HEK293 (cell line): Measurements from ENCODE around the gene GAPDHS.
A peak's percentile ranks its signal among the peaks of the same experiment; 100 is the strongest.

ENCODE experiments used
- CTCF ChIA-PET: fragments of 350-600 bp; formaldehyde crosslinking; extraction: SDS; loops from one replicate; lab custom pipeline; 2021; ENCODE audit warnings: antibody characterized with exemption; lab: Yijun Ruan, JAX
- POLR2A ChIA-PET: fragments of 300-600 bp; formaldehyde crosslinking; extraction: SDS; loops from one replicate; lab custom pipeline; 2020; ENCODE audit warnings: antibody characterized with exemption, inconsistent platforms; lab: Yijun Ruan, JAX
- H3K27ac ChIP-seq: fragments of 200-500 bp; sonication (Bioruptor generic); 2 replicates; pipeline ENCODE4 v1.5.1; 2014; ENCODE audit warnings: low read depth, low read length, control low read depth, inconsistent platforms; ENCODE audit errors: extremely low read depth
- H3K36me3 ChIP-seq, 2 experiments: fragments of 200-500 bp in 1 of 2; sonication (Bioruptor generic) in 1 of 2; 1 replicate in 1 of 2; 2 replicates in 1 of 2; pipeline ENCODE4 v1.5.1; 2014 to 2017; ENCODE audit warnings: inconsistent platforms in 2 of 2, low read length in 2 of 2; ENCODE audit not compliant: control insufficient read depth in 2 of 2, insufficient read depth in 1 of 2
- H3K4me1 ChIP-seq: fragments of 200-500 bp; sonication (Bioruptor generic); 2 replicates; pipeline ENCODE4 v1.5.1; 2014; ENCODE audit warnings: mild to moderate bottlenecking, low read length, inconsistent platforms; ENCODE audit not compliant: control insufficient read depth, insufficient read depth
- H3K4me3 ChIP-seq: 2 replicates; pipeline ENCODE4 v1.5.1; 2011; ENCODE audit warnings: low read depth, mild to moderate bottlenecking, control low read depth, low read length, moderate library complexity
- H3K9me3 ChIP-seq: fragments of 200-500 bp; sonication (Bioruptor generic); 2 replicates; pipeline ENCODE4 v1.5.1; 2014; ENCODE audit warnings: low read depth, low read length, inconsistent platforms; ENCODE audit not compliant: control insufficient read depth, insufficient read depth
- EGR2 ChIP-seq: fragments of 450-650 bp; formaldehyde crosslinking; IDR thresholded peaks from 2 replicates; pipeline ENCODE4 v1.5.1; 2016; ENCODE audit warnings: low read depth, missing biosample characterization, missing genetic modification characterization
- HOXC10 ChIP-seq: sonication (generic); formaldehyde crosslinking; IDR thresholded peaks from 2 replicates; pipeline ENCODE4 v1.8.1; 2023; ENCODE audit warnings: mild to moderate bottlenecking, missing genetic modification reagents
- KLF8 ChIP-seq: fragments of 450-650 bp; formaldehyde crosslinking; IDR thresholded peaks from 2 replicates; pipeline ENCODE4 v1.5.1; 2016; ENCODE audit warnings: missing biosample characterization, missing genetic modification characterization
- YY1 ChIP-seq: fragments of 450-650 bp; formaldehyde crosslinking; IDR thresholded peaks from 2 replicates; pipeline ENCODE4 v1.5.1; 2018; ENCODE audit warnings: missing biosample characterization, missing genetic modification characterization
- YY2 ChIP-seq: fragments of 450-650 bp; formaldehyde crosslinking; IDR thresholded peaks from 2 replicates; pipeline ENCODE4 v1.5.1; 2016; ENCODE audit warnings: missing biosample characterization, missing genetic modification characterization
- ZFHX2 ChIP-seq: fragments of 450-650 bp; formaldehyde crosslinking; conservative IDR thresholded peaks from 2 replicates; pipeline ENCODE4 v1.5.1; 2016; ENCODE audit warnings: missing biosample characterization, missing genetic modification characterization
- ZFP37 ChIP-seq: fragments of 450-650 bp; formaldehyde crosslinking; IDR thresholded peaks from 2 replicates; pipeline ENCODE4 v1.5.1; 2016; ENCODE audit warnings: missing biosample characterization, missing genetic modification characterization
- ZFP69B ChIP-seq: fragments of 450-650 bp; formaldehyde crosslinking; IDR thresholded peaks from 2 replicates; pipeline ENCODE4 v1.5.1; 2016; ENCODE audit warnings: missing biosample characterization, missing genetic modification characterization
- ZNF133 ChIP-seq: fragments of 450-650 bp; formaldehyde crosslinking; IDR thresholded peaks from 2 replicates; pipeline ENCODE4 v1.5.1; 2016; ENCODE audit warnings: missing biosample characterization, missing genetic modification characterization
- ZNF146 ChIP-seq: fragments of 450-650 bp; formaldehyde crosslinking; IDR thresholded peaks from 2 replicates; pipeline ENCODE4 v1.5.1; 2016; ENCODE audit warnings: missing biosample characterization, missing genetic modification characterization
- ZNF174 ChIP-seq: fragments of 450-650 bp; formaldehyde crosslinking; IDR thresholded peaks from 2 replicates; pipeline ENCODE4 v1.5.0; 2017; ENCODE audit warnings: missing biosample characterization, mild to moderate bottlenecking, missing genetic modification characterization
- ZNF202 ChIP-seq: fragments of 450-650 bp; formaldehyde crosslinking; IDR thresholded peaks from 2 replicates; pipeline ENCODE4 v1.5.1; 2016; ENCODE audit warnings: missing biosample characterization, missing genetic modification characterization, borderline replicate concordance
- ZNF23 ChIP-seq: fragments of 450-650 bp; formaldehyde crosslinking; IDR thresholded peaks from 2 replicates; pipeline ENCODE4 v1.5.1; 2016; ENCODE audit warnings: missing biosample characterization, missing genetic modification characterization, borderline replicate concordance
- ZNF354C ChIP-seq: fragments of 450-650 bp; formaldehyde crosslinking; IDR thresholded peaks from 2 replicates; pipeline ENCODE4 v1.5.1; 2016; ENCODE audit warnings: missing biosample characterization, missing genetic modification characterization, low read depth, borderline replicate concordance
- ZNF37A ChIP-seq: fragments of 450-650 bp; IDR thresholded peaks from 2 replicates; pipeline ENCODE4 v1.5.1; 2018; ENCODE audit warnings: missing biosample characterization, missing genetic modification characterization
- ZNF48 ChIP-seq: fragments of 450-650 bp; formaldehyde crosslinking; IDR thresholded peaks from 2 replicates; pipeline ENCODE4 v1.5.1; 2016; ENCODE audit warnings: missing biosample characterization, missing genetic modification characterization
- ZNF596 ChIP-seq: fragments of 450-650 bp; IDR thresholded peaks from 2 replicates; pipeline ENCODE4 v1.5.0; 2018; ENCODE audit warnings: missing biosample characterization, mild to moderate bottlenecking, missing genetic modification characterization, moderate library complexity
- ZNF626 ChIP-seq: fragments of 450-650 bp; sonication (Bioruptor Pico); formaldehyde crosslinking; IDR thresholded peaks from 2 replicates; pipeline ENCODE4 v1.5.1; 2018; ENCODE audit warnings: missing biosample characterization, missing genetic modification characterization, inconsistent platforms
- ZNF664 ChIP-seq: fragments of 450-650 bp; formaldehyde crosslinking; IDR thresholded peaks from 2 replicates; pipeline ENCODE4 v1.5.1; 2016; ENCODE audit warnings: missing biosample characterization, missing genetic modification characterization
- ZNF670 ChIP-seq: fragments of 450-650 bp; formaldehyde crosslinking; IDR thresholded peaks from 2 replicates; pipeline ENCODE4 v1.5.1; 2016; ENCODE audit warnings: missing biosample characterization, missing genetic modification characterization, low read depth
- ZNF747 ChIP-seq: fragments of 450-650 bp; formaldehyde crosslinking; IDR thresholded peaks from 2 replicates; pipeline ENCODE4 v1.5.1; 2016; ENCODE audit warnings: missing biosample characterization, missing genetic modification characterization
- ZNF768 ChIP-seq: fragments of 450-650 bp; formaldehyde crosslinking; IDR thresholded peaks from 2 replicates; pipeline ENCODE4 v1.5.1; 2018; ENCODE audit warnings: missing biosample characterization, mild to moderate bottlenecking, missing genetic modification characterization
- ZNF785 ChIP-seq: fragments of 450-650 bp; formaldehyde crosslinking; IDR thresholded peaks from 2 replicates; pipeline ENCODE4 v1.5.1; 2016; ENCODE audit warnings: missing biosample characterization, missing genetic modification characterization
- ZSCAN23 ChIP-seq: fragments of 450-650 bp; formaldehyde crosslinking; IDR thresholded peaks from 2 replicates; pipeline ENCODE4 v1.5.1; 2016; ENCODE audit warnings: missing biosample characterization, missing genetic modification characterization
- TF ChIP-seq, protein P1 (sequence below): fragments of 450-650 bp; formaldehyde crosslinking; IDR thresholded peaks from 2 replicates; pipeline ENCODE4 v1.5.1; 2016; ENCODE audit warnings: missing biosample characterization, missing genetic modification characterization
- TF ChIP-seq, protein P2 (sequence below): IDR thresholded peaks from 2 replicates; pipeline ENCODE4 v1.6.1; 2011; ENCODE audit warnings: mild to moderate bottlenecking, low read depth, low read length, borderline replicate concordance
- TF ChIP-seq, protein P3 (sequence below): fragments of 450-650 bp; formaldehyde crosslinking; IDR thresholded peaks from 2 replicates; pipeline ENCODE4 v1.5.1; 2016; ENCODE audit warnings: missing biosample characterization, missing genetic modification characterization
- TF ChIP-seq, protein P4 (sequence below): fragments of 450-650 bp; formaldehyde crosslinking; IDR thresholded peaks from 2 replicates; pipeline ENCODE4 v1.5.1; 2016; ENCODE audit warnings: missing biosample characterization, missing genetic modification characterization

GAPDHS gene

DNA sequence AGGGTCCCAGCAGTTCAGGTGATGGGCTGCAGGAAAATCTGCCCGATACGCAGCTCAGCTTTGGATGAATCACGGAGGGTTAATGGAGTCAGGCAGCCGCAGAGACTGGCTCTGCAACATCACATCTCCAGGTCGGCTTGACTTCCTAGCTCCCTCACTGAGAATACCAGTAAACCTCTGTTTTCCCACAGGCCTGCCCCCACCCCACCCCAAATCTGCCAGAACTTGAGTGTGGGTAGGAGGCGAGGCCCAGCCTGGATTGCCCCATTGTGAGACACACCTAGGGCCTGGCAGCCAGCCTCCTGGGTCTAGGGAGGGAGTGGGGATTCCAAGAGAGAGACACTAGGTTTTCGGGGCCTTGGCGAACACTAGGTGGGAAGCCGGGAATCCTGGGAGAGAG is 39.3 kb upstream of the GAPDHS start (continued):
- TF ChIP-seq ZNF664 (tag by site-specific recombination) (no peak), YY1 (no peak), ZNF23 (tag by site-specific recombination) (no peak), ZNF146 (no peak), EGR2 (tag by site-specific recombination) (no peak), ZNF174 (tag by site-specific recombination) (no peak)
- TF ChIP-seq, protein P1, sequence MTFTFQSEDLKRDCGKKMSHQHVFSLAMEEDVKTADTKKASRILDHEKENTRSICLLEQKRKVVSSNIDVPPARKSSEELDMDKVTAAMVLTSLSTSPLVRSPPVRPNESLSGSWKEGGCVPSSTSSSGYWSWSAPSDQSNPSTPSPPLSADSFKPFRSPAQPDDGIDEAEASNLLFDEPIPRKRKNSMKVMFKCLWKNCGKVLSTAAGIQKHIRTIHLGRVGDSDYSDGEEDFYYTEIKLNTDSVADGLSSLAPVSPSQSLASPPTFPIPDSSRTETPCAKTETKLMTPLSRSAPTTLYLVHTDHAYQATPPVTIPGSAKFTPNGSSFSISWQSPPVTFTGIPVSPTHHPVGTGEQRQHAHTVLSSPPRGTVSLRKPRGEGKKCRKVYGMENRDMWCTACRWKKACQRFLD (tag by site-specific recombination): no peak
- TF ChIP-seq, protein P2, sequence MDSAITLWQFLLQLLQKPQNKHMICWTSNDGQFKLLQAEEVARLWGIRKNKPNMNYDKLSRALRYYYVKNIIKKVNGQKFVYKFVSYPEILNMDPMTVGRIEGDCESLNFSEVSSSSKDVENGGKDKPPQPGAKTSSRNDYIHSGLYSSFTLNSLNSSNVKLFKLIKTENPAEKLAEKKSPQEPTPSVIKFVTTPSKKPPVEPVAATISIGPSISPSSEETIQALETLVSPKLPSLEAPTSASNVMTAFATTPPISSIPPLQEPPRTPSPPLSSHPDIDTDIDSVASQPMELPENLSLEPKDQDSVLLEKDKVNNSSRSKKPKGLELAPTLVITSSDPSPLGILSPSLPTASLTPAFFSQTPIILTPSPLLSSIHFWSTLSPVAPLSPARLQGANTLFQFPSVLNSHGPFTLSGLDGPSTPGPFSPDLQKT: no peak

DNA sequence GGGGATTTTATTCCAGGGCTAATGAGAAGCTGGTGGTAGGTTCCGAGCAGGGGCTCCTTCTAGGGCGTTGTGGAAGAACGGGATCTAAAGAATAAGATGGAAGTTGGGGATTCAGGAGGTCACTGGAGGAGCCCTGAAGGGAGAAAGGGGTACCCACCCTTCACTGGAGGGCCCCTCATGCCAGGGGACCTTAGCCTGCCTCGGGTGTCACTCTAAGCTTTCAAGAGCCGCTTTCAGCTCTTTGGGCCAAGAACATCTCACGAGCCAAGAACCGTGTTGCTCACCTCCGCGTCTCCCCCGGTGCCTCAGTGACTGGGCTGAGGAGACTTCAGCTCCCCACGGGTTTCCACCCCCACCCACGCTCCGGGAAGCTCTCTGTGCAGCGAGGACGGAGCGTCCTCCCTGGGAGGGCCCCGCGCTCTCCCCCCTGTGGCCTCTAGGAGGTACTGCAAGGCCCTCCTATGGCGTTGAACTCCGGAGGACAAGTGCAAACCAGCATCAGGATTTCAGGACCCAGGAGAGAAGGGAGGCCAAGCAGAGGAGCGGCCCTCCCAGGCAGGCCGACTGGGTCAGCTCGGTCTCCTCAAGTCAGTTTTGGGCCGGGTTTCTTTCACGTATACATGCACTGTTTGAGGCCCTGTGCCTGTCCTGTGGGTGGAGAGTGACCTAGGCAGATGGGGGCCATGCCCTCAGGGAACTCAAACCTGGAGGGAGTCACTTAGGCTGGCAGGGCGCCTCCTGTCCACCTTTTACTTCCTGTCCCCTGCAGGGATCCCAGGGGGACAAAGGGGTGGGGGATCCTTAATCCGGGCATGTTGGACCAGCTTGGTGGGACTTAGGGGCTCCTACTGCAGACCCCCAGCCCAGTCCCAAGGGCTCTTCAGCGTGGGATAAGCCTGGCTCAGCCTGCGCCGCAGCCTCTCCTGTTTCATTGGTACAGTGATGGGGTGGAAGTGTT is 37.9 kb upstream of the GAPDHS start:
- Histone ChIP-seq H3K4me3 (no peak overlapping the region), H3K36me3 (peaks cover 4 to 14% of the 10 kb centered on the region in 2 experiments), H3K4me1 (no peaks in the 10 kb centered on the region), H3K27ac (no peak overlapping the region), H3K9me3 (no peaks in the 10 kb centered on the region)
- CTCF ChIA-PET: interaction anchor here (0.5 to 8.4 kb wide), 90 partner anchors 9 to 760 kb away, joined by 3 to 237 read pairs (median 4); partner anchors contain the start of genes CD22, DMKN, FFAR1 and FFAR3
- POLR2A ChIA-PET: interaction anchor here (1.0 to 1.5 kb wide), 7 partner anchors 9 to 142 kb away, joined by 3 to 13 read pairs (median 7); no protein-coding TSS in a partner anchor
- TF ChIP-seq ZNF596 (tag by site-specific recombination) (no peak), ZFP37 (tag by site-specific recombination) (peak; percentile 84; the same call in 1 of the 2 replicates), ZSCAN23 (tag by site-specific recombination) (no peak), ZNF48 (tag by site-specific recombination) (no peak), ZNF133 (no peak), ZFP69B (no peak), ZNF785 (tag by site-specific recombination) (peak; percentile 79; the same call in 1 of the 2 replicates), YY2 (tag by site-specific recombination) (no peak), HOXC10 (CRISPR knock-in tag) (no peak), ZNF747 (no peak), ZNF37A (no peak), ZNF626 (tag by site-specific recombination) (no peak), ZFHX2 (tag by site-specific recombination) (peak; percentile 97), ZNF670 (no peak), ZNF768 (no peak), KLF8 (tag by site-specific recombination) (peak; percentile 20; the same call in 1 of the 2 replicates), ZNF354C (tag by site-specific recombination) (no peak), EGR2 (tag by site-specific recombination) (peak; percentile 95), ZNF202 (tag by site-specific recombination) (no peak)
- TF ChIP-seq, protein P3, sequence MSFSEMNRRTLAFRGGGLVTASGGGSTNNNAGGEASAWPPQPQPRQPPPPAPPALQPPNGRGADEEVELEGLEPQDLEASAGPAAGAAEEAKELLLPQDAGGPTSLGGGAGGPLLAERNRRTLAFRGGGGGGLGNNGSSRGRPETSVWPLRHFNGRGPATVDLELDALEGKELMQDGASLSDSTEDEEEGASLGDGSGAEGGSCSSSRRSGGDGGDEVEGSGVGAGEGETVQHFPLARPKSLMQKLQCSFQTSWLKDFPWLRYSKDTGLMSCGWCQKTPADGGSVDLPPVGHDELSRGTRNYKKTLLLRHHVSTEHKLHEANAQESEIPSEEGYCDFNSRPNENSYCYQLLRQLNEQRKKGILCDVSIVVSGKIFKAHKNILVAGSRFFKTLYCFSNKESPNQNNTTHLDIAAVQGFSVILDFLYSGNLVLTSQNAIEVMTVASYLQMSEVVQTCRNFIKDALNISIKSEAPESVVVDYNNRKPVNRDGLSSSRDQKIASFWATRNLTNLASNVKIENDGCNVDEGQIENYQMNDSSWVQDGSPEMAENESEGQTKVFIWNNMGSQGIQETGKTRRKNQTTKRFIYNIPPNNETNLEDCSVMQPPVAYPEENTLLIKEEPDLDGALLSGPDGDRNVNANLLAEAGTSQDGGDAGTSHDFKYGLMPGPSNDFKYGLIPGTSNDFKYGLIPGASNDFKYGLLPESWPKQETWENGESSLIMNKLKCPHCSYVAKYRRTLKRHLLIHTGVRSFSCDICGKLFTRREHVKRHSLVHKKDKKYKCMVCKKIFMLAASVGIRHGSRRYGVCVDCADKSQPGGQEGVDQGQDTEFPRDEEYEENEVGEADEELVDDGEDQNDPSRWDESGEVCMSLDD (tag by site-specific recombination): peak; percentile 61; the same call in 1 of the 2 replicates
- TF ChIP-seq, protein P4, sequence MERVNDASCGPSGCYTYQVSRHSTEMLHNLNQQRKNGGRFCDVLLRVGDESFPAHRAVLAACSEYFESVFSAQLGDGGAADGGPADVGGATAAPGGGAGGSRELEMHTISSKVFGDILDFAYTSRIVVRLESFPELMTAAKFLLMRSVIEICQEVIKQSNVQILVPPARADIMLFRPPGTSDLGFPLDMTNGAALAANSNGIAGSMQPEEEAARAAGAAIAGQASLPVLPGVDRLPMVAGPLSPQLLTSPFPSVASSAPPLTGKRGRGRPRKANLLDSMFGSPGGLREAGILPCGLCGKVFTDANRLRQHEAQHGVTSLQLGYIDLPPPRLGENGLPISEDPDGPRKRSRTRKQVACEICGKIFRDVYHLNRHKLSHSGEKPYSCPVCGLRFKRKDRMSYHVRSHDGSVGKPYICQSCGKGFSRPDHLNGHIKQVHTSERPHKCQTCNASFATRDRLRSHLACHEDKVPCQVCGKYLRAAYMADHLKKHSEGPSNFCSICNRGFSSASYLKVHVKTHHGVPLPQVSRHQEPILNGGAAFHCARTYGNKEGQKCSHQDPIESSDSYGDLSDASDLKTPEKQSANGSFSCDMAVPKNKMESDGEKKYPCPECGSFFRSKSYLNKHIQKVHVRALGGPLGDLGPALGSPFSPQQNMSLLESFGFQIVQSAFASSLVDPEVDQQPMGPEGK (tag by site-specific recombination): peak; percentile 53; the same call in 1 of the 2 replicates
